Activated CD4-positive, alpha-beta memory T cell treated with anti-CD3 and anti-CD28 coated beads for 36 hours (primary cell): ENCODE data around the gene MLLT11. TPM values are rescaled to one million over a fixed set of nuclear protein-coding genes. Genes with fewer than 3 reads are reported as not detected.

Source experiments
- total RNA-seq, 2 experiments: library from RNA; stranded (reverse); gene quantifications; one replicate each; pipeline ENCODE4 v1.2.3, GENCODE V29; 2021

MLLT11 gene
- total RNA-seq, 2 experiments from 2014 or later = 1.9 to 2.4 TPM

Other genes with a start within 250 kb of the MLLT11 start
- 10 to 100 TPM; 31.1 to 32.3 TPM for gene ARNT, start 183.8 kb upstream of the MLLT11 start, total RNA-seq
- gene CTXND2, start 173.3 kb upstream of the MLLT11 start, total RNA-seq = not detected
- gene SETDB1, start 134.0 kb upstream of the MLLT11 start, total RNA-seq = 10 to 100 TPM; 42.3 to 50.0 TPM
- 100 to 1,000 TPM; 153 to 160 TPM for gene CERS2, start 85.6 kb upstream of the MLLT11 start, total RNA-seq
- under 1 TPM in 1 of 2 experiments, not detected in 1; 0.19 TPM for gene ANXA9, start 78.1 kb upstream of the MLLT11 start, total RNA-seq
- gene MINDY1, start 53.5 kb upstream of the MLLT11 start, total RNA-seq = 10 to 100 TPM; 16.4 to 18.3 TPM
- 10 to 100 TPM; 12.5 to 17.5 TPM for gene PRUNE1, start 51.9 kb upstream of the MLLT11 start, total RNA-seq
- gene BNIPL, start 23.8 kb upstream of the MLLT11 start, total RNA-seq = 1 to 10 TPM in 1 of 2 experiments, under 1 TPM in 1; 0.64 to 1.3 TPM
- gene C1orf56, start 12.6 kb upstream of the MLLT11 start, total RNA-seq = 1 to 10 TPM; 1.5 to 1.8 TPM
- 100 to 1,000 TPM; 135 to 136 TPM for gene CDC42SE1, start 775 bp upstream of the MLLT11 start, total RNA-seq
- 10 to 100 TPM; 13.6 to 14.9 TPM for gene GABPB2, start 10.4 kb downstream of the MLLT11 start, total RNA-seq
- gene SEMA6C, start 86.2 kb downstream of the MLLT11 start, total RNA-seq = 1 to 10 TPM; 1.9 to 2.5 TPM
- gene TNFAIP8L2, start 96.3 kb downstream of the MLLT11 start, total RNA-seq = 10 to 100 TPM; 24.2 to 26.7 TPM
- 1 to 10 TPM; 1.8 to 2.6 TPM for gene LYSMD1, start 105.5 kb downstream of the MLLT11 start, total RNA-seq
- 10 to 100 TPM; 67.5 to 67.8 TPM for gene SCNM1, start 105.7 kb downstream of the MLLT11 start, total RNA-seq
- gene TMOD4, start 115.6 kb downstream of the MLLT11 start, total RNA-seq = 1 to 10 TPM; 1.7 to 2.7 TPM
- gene VPS72, start 129.8 kb downstream of the MLLT11 start, total RNA-seq = 10 to 100 TPM; 77.6 to 80.4 TPM
- gene PIP5K1A, start 138.2 kb downstream of the MLLT11 start, total RNA-seq = 10 to 100 TPM; 78.6 to 84.3 TPM
- gene PSMD4, start 194.3 kb downstream of the MLLT11 start, total RNA-seq = 100 to 1,000 TPM; 212 to 227 TPM
- gene ZNF687, start 221.9 kb downstream of the MLLT11 start, total RNA-seq = 10 to 100 TPM; 27.1 to 27.2 TPM